ENCODE measurements around the gene GPR150.

GPR150 gene

GRCh38 chr5:95655575-95655974 is 35.7 kb downstream of the GPR150 start:
- no peak overlapping the region for H3K4me2 ChIP-seq (ENCODE audit: low read length)
- H3K4me1 ChIP-seq (ENCODE audit: insufficient read depth, low read length, severe bottlenecking), result no peaks in the 10 kb centered on the region
- no peak overlapping the region for H3K9ac ChIP-seq (ENCODE audit: low read length)
- TF ChIP-seq EZH2 (IDR thresholded peaks at IDR 0.05; ENCODE audit: borderline replicate concordance, low read length) (no peak), CTCF (IDR thresholded peaks at IDR 0.05; ENCODE audit: low read length) (no peak)
- no peaks in the 10 kb centered on the region for H3K27me3 ChIP-seq (ENCODE audit: insufficient read depth, low read length)
- H2AFZ ChIP-seq (ENCODE audit: low read length), result no peak overlapping the region
- H3K9me3 ChIP-seq (ENCODE audit: low read length), result no peaks in the 10 kb centered on the region
- H3F3A ChIP-seq (ENCODE audit: insufficient read depth, low read length), result no peaks in the 10 kb centered on the region
- H3K4me3 ChIP-seq (ENCODE audit: low read depth, low read length, poor library complexity, severe bottlenecking), result no peak overlapping the region
- no peaks in the 10 kb centered on the region for H3K36me3 ChIP-seq (ENCODE audit: insufficient read depth, low read length)
- no peaks in the 10 kb centered on the region for H4K20me1 ChIP-seq (ENCODE audit: insufficient read depth, low read length)
- no peaks in the 10 kb centered on the region for H3K79me2 ChIP-seq (ENCODE audit: insufficient read depth, low read length)
- H3K27ac ChIP-seq (ENCODE audit: low read depth, low read length, poor library complexity, severe bottlenecking), result no peak overlapping the region
- H3K9me2 ChIP-seq (ENCODE audit: low read depth, low read length), result no peaks in the 10 kb centered on the region

- H4K20me1 ChIP-seq (ENCODE audit: insufficient read depth, low read length), result no peaks in the 10 kb centered on the region
- H3K27me3 ChIP-seq (ENCODE audit: insufficient read depth, low read length), result no peaks in the 10 kb centered on the region
- no peaks in the 10 kb centered on the region for H3K4me1 ChIP-seq (ENCODE audit: insufficient read depth, low read length, severe bottlenecking)
- H3K27ac ChIP-seq (ENCODE audit: low read depth, low read length, poor library complexity, severe bottlenecking), result no peak overlapping the region
- no peak overlapping the region for H3K4me2 ChIP-seq (ENCODE audit: low read length)
- no peaks in the 10 kb centered on the region for H3K9me3 ChIP-seq (ENCODE audit: low read length)
- no peak overlapping the region for H3K9ac ChIP-seq (ENCODE audit: low read length)
- H3F3A ChIP-seq (ENCODE audit: insufficient read depth, low read length), result no peaks in the 10 kb centered on the region
- TF ChIP-seq EZH2 (IDR thresholded peaks at IDR 0.05; ENCODE audit: borderline replicate concordance, low read length) (no peak), CTCF (IDR thresholded peaks at IDR 0.05; ENCODE audit: low read length) (no peak)
- no peaks in the 10 kb centered on the region for H3K36me3 ChIP-seq (ENCODE audit: insufficient read depth, low read length)
- no peak overlapping the region for H3K4me3 ChIP-seq (ENCODE audit: low read depth, low read length, poor library complexity, severe bottlenecking)
- no peaks in the 10 kb centered on the region for H3K79me2 ChIP-seq (ENCODE audit: insufficient read depth, low read length)
- H3K9me2 ChIP-seq (ENCODE audit: low read depth, low read length), result no peaks in the 10 kb centered on the region
- no peak overlapping the region for H2AFZ ChIP-seq (ENCODE audit: low read length)
These were observed 40.2 kb downstream of the GPR150 start for GRCh38 chr5:95660060-95660459.

GRCh38 chr5:95662946-95663345 is 43.1 kb downstream of the GPR150 start:
- H2AFZ ChIP-seq (ENCODE audit: low read length), result no peak overlapping the region
- no peaks in the 10 kb centered on the region for H3K9me3 ChIP-seq (ENCODE audit: low read length)
- H3K27me3 ChIP-seq (ENCODE audit: insufficient read depth, low read length), result no peaks in the 10 kb centered on the region
- H3K27ac ChIP-seq (ENCODE audit: low read depth, low read length, poor library complexity, severe bottlenecking), result no peak overlapping the region
- H3K36me3 ChIP-seq (ENCODE audit: insufficient read depth, low read length), result no peaks in the 10 kb centered on the region
- H3K79me2 ChIP-seq (ENCODE audit: insufficient read depth, low read length), result no peaks in the 10 kb centered on the region
- H3F3A ChIP-seq (ENCODE audit: insufficient read depth, low read length), result no peaks in the 10 kb centered on the region
- H3K9me2 ChIP-seq (ENCODE audit: low read depth, low read length), result no peaks in the 10 kb centered on the region
- H3K9ac ChIP-seq (ENCODE audit: low read length), result no peak overlapping the region
- TF ChIP-seq CTCF (IDR thresholded peaks at IDR 0.05; ENCODE audit: low read length), result no peak
- no peak for TF ChIP-seq EZH2 (IDR thresholded peaks at IDR 0.05; ENCODE audit: borderline replicate concordance, low read length)
- H4K20me1 ChIP-seq (ENCODE audit: insufficient read depth, low read length), result no peaks in the 10 kb centered on the region
- H3K4me3 ChIP-seq (ENCODE audit: low read depth, low read length, poor library complexity, severe bottlenecking), result no peak overlapping the region
- H3K4me2 ChIP-seq (ENCODE audit: low read length), result no peak overlapping the region
- H3K4me1 ChIP-seq (ENCODE audit: insufficient read depth, low read length, severe bottlenecking), result no peaks in the 10 kb centered on the region

All from OCI-LY1 (cell line).